ENCODE measurements around the gene RIC3.

DNA sequence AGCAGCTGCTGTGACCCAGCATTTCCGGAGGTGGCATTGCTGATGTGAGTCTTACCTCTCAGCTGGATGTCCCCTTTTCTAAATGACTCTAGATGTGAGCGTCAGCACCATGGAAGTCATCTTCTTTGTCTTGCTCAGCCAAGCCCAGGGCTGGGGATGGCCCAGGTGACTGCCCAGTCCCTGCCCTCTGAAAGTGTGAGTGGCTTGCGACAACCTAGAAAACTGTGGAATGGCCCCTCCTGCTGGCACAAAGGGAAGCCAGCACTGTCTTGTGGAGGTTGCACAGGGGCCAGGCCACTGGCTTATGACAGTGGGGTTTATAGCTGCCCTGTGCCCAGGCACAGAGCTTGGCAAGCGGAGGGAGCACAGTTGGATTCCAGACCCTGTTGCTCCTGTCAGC, 81.6 kb downstream of the RIC3 start:
- no peak for TF ChIP-seq EZH2 (IDR thresholded peaks at IDR 0.05; ENCODE audit: borderline replicate concordance, low read depth, low read length, severe bottlenecking)
- TF ChIP-seq, protein P1, sequence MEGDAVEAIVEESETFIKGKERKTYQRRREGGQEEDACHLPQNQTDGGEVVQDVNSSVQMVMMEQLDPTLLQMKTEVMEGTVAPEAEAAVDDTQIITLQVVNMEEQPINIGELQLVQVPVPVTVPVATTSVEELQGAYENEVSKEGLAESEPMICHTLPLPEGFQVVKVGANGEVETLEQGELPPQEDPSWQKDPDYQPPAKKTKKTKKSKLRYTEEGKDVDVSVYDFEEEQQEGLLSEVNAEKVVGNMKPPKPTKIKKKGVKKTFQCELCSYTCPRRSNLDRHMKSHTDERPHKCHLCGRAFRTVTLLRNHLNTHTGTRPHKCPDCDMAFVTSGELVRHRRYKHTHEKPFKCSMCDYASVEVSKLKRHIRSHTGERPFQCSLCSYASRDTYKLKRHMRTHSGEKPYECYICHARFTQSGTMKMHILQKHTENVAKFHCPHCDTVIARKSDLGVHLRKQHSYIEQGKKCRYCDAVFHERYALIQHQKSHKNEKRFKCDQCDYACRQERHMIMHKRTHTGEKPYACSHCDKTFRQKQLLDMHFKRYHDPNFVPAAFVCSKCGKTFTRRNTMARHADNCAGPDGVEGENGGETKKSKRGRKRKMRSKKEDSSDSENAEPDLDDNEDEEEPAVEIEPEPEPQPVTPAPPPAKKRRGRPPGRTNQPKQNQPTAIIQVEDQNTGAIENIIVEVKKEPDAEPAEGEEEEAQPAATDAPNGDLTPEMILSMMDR (IDR thresholded peaks at IDR 0.05; ENCODE audit: borderline replicate concordance, extremely low read depth, low read length, poor library complexity, severe bottlenecking) = no peak

All from DND-41 (cell line).